Measurements from ENCODE around the gene ERICH3.

GRCh38 chr1:74592580-74593355, 80.8 kb downstream of the ERICH3 start:
- TF ChIP-seq, protein P1, sequence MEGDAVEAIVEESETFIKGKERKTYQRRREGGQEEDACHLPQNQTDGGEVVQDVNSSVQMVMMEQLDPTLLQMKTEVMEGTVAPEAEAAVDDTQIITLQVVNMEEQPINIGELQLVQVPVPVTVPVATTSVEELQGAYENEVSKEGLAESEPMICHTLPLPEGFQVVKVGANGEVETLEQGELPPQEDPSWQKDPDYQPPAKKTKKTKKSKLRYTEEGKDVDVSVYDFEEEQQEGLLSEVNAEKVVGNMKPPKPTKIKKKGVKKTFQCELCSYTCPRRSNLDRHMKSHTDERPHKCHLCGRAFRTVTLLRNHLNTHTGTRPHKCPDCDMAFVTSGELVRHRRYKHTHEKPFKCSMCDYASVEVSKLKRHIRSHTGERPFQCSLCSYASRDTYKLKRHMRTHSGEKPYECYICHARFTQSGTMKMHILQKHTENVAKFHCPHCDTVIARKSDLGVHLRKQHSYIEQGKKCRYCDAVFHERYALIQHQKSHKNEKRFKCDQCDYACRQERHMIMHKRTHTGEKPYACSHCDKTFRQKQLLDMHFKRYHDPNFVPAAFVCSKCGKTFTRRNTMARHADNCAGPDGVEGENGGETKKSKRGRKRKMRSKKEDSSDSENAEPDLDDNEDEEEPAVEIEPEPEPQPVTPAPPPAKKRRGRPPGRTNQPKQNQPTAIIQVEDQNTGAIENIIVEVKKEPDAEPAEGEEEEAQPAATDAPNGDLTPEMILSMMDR (conservative IDR thresholded peaks at IDR 0.05 in 1 of 2, IDR thresholded peaks at IDR 0.05 in 1 of 2; ENCODE audit: extremely low read depth in 1 of 2, insufficient read depth in 1 of 2, low read depth in 1 of 2, low read length in 2 of 2): no peak
- TF ChIP-seq EZH2 (IDR thresholded peaks at IDR 0.05; ENCODE audit: borderline replicate concordance, low read length): no peak

Measured in mammary epithelial cell (primary cell).